Measurements from ENCODE around the gene ACSM2B.
"Not testable (repeated sequence)": the region's sequence is repeated elsewhere in the genome, so short reads cannot be mapped to it uniquely, and the experiment has no call there.

The ACSM2B gene

DNA sequence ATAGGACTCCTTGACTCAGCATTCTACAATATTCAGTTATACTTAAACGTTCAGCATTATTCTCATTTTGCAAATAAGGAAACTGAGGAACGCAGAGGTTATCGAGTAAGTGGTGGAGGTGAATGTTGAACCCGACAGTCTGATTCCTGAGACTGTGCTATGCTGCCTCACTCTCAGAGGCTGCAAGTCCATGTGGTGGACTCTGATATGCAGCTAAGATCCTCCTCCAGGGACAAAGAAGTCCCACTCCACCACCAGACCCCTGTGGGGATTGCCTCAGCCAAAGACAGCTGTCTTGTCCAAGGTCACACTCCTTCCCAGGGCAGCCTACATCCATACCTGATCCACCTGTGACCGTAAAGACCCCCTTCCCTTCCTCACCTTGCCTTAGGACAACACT lies 37.5 kb downstream of the ACSM2B start:
- TF ChIP-seq, protein P1, sequence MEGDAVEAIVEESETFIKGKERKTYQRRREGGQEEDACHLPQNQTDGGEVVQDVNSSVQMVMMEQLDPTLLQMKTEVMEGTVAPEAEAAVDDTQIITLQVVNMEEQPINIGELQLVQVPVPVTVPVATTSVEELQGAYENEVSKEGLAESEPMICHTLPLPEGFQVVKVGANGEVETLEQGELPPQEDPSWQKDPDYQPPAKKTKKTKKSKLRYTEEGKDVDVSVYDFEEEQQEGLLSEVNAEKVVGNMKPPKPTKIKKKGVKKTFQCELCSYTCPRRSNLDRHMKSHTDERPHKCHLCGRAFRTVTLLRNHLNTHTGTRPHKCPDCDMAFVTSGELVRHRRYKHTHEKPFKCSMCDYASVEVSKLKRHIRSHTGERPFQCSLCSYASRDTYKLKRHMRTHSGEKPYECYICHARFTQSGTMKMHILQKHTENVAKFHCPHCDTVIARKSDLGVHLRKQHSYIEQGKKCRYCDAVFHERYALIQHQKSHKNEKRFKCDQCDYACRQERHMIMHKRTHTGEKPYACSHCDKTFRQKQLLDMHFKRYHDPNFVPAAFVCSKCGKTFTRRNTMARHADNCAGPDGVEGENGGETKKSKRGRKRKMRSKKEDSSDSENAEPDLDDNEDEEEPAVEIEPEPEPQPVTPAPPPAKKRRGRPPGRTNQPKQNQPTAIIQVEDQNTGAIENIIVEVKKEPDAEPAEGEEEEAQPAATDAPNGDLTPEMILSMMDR (IDR thresholded peaks at IDR 0.05; ENCODE audit: borderline replicate concordance, control extremely low read depth, extremely low read depth, insufficient read depth, missing control alignments), result no peak
- in situ Hi-C loops (cut with MboI; ENCODE audit: low sequenced_read_pairs, unreplicated experiment), result no loop called here

DNA sequence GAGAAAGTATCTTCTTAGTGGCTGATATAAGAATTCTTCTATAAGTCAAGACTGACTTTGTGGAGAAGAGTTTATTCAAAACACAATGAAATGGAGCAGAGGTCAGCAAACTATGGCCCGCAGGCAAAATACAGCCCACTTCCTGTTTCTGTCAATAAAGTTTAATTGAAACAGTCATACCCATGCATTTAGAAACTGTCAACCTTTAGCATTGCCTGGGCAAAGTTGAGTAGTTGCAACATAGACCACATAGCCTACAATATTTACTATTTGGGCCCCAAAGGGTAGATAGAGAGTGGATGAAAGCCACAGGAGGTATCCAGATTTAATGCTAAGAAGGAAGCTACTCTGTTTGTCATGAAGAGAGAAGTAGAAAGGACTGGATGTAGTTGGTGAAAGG lies 38.0 kb downstream of the ACSM2B start:
- TF ChIP-seq, protein P1 (IDR thresholded peaks at IDR 0.05; ENCODE audit: borderline replicate concordance, control extremely low read depth, extremely low read depth, insufficient read depth, missing control alignments), result no peak
- no peak for DNase-seq (ENCODE audit: low spot score)
- in situ Hi-C loops (cut with MboI; ENCODE audit: low sequenced_read_pairs, unreplicated experiment), result no loop called here

More for the DNA sequence above, 37.5 kb downstream of the ACSM2B start:
- DNase-seq (ENCODE audit: low spot score), result no peak

DNA sequence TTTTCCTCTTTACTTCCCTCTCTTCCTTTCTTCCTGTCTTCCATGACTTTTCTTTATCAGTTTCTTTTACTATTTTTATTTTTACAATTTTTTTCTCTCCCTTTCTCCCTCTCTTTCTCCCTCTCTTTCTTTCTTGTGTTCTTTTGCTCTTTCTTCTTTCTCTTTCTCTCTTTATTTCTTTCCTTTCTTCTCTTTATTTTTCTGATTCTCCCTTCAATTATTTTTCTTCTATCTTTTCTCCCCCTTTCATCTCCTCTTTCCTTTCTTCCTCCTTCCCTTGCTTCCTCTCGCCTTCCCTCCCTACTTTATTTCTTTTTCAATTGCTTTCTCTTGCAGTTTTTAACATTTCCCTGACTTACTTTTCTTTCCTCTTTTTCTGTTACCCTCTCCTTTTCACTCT lies 39.5 kb downstream of the ACSM2B start:
- in situ Hi-C loops (cut with MboI; ENCODE audit: low sequenced_read_pairs, unreplicated experiment); DNase-seq (ENCODE audit: low spot score): not testable (repeated sequence)

DNA sequence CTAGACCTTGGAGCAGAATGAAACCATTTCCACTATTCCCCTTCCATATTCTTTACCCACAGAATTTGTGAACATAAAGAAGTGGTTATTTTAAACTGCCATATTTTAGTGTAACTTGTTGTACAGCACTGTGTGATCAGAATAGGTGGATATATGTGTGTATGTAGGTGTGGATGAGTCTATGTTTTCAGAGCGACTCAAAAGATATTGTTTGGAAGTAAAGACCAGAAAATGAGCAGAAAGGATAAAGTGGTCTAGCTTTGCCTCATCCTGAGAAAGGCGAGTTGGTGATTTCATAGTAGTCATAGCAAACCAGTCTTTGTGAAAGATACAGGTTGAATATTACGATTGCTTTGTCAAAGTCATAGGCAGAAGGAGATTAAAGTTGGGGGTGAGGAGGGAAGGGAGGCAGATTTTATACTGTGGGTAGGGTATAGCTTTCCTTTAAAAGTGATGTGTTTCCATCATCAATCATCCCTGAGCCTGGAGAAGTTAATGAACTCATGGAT lies 43.8 kb downstream of the ACSM2B start:
- DNase-seq (ENCODE audit: low spot score); in situ Hi-C loops (cut with MboI; ENCODE audit: low sequenced_read_pairs, unreplicated experiment): not testable (repeated sequence)

DNA sequence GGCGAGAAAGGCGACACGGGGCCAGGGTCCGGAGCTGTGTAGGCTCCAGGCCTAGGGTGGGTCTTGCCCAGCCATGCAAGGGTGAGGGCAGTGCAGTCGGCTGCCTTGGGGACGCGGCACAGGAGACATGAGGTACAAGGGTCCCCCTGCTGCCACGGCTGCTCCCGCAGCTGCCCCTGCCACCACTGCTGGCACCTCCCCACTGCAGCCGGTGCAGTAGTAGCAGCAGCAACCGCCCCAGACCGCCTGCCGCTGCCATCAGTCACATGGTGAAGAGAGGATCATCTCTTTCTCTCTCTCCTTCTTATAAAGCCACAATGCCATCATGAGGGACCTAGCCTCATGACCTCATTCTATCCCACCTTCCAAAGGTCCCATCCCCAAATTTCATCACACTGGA lies 44.4 kb downstream of the ACSM2B start:
- in situ Hi-C loops (cut with MboI; ENCODE audit: low sequenced_read_pairs, unreplicated experiment); DNase-seq (ENCODE audit: low spot score): not testable (repeated sequence)

DNA sequence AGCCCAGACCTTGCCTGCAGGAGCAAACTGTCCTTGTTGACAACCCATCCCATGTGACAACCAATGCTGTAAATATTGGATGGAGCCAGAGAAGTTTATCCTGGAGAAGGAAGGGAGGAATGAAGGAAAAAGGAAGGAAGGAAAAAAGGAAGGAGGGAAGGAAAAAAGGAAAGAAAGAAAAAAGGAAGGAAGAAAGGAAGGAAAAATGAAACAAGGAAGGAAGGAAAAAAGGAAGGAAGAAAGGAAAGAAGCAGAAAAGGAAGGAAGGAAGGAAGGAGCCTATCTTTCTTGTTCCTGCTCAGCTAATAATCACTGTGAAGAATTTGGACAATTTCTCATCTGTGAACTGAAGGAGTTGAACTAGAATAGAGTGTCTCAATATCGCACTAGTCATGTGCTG lies 56.1 kb downstream of the ACSM2B start:
- TF ChIP-seq, protein P1 (IDR thresholded peaks at IDR 0.05; ENCODE audit: borderline replicate concordance, control extremely low read depth, extremely low read depth, insufficient read depth, missing control alignments), result no peak
- no peak for DNase-seq (ENCODE audit: low spot score)
- in situ Hi-C loops (cut with MboI; ENCODE audit: low sequenced_read_pairs, unreplicated experiment), result no loop called here

DNA sequence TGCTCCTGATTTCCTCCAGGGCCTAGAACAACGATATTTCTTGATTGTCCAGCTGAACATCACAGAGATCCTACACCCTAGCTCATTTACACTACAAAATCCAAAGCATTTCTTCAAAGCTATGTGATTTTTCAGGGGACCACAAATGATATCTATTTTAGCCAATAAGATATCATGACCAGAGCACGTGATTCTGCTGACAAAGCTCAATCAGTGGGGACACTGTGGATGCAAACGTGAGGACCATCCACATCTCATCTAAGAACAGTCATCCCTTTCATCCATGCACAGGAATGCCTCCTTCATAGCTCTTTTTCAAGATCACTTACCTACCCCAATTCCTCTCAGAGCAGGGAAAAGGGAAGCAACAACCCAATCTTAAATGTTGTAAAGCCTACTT lies 56.9 kb downstream of the ACSM2B start:
- DNase-seq (ENCODE audit: low spot score), result no peak
- TF ChIP-seq, protein P1 (IDR thresholded peaks at IDR 0.05; ENCODE audit: borderline replicate concordance, control extremely low read depth, extremely low read depth, insufficient read depth, missing control alignments), result no peak
- in situ Hi-C loops (cut with MboI; ENCODE audit: low sequenced_read_pairs, unreplicated experiment), result no loop called here

DNA sequence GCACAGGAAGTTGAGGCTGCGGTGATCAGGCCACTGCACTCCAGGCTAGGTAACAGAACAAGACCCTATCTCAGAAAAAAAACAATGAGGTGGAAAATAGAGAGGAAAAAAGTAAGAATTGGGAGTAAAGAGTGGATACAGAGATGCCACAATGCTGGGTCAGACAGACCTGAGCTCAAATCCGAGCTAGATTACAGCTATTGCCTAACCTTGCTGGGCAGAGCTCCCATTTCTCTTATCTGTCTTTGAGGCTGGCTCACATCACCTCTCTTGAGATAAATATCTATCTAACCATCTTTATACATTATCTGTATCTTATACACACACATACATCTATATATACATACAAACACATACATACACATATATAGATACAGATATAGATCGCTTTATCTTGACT lies 59.0 kb downstream of the ACSM2B start:
- in situ Hi-C loops (cut with MboI; ENCODE audit: low sequenced_read_pairs, unreplicated experiment), result no loop called here
- TF ChIP-seq, protein P1 (IDR thresholded peaks at IDR 0.05; ENCODE audit: borderline replicate concordance, control extremely low read depth, extremely low read depth, insufficient read depth, missing control alignments), result no peak
- no peak for DNase-seq (ENCODE audit: low spot score)

Data from GM13976 (cell line).